HCT116 (cell line): Measurements from ENCODE around the gene FGF18. TPM values are rescaled to one million over a fixed set of nuclear protein-coding genes. Genes with fewer than 3 reads are reported as not detected.

Experiments
- ATAC-seq: fragments of 200-7000 bp; cut with Tn5 transposase; 2 replicates; pipeline ENCODE4 v1.9.1; 2020; ENCODE audit warnings: mild to moderate bottlenecking, moderate library complexity
- BruUV-seq: library from RNA; stranded (reverse); fragments of 400-500 nt; replicated peaks from 2 replicates; lab custom pipeline; 2021; lab: Mats Ljungman, UMichigan
- CTCF ChIA-PET: fragments of 300-600 bp; sonication (Branson Sonifier 250); formaldehyde crosslinking; loops from one replicate; lab custom pipeline; 2021; ENCODE audit warnings: antibody characterized with exemption; lab: Charles Lee
- POLR2A ChIA-PET: fragments of 300-600, 350-600 bp; sonication (Branson Sonifier 250); formaldehyde crosslinking; loops from one replicate; lab custom pipeline; 2021; ENCODE audit warnings: antibody characterized with exemption; lab: Charles Lee
- RAD21 ChIA-PET, 2 experiments: fragments of 300-600 bp; sonication (Branson Sonifier 250); formaldehyde crosslinking; loops; one replicate each; lab custom pipeline; 2023; ENCODE audit warnings: low total read pairs in 2 of 2; ENCODE audit not compliant: uncharacterized antibody in 2 of 2, unreplicated experiment in 2 of 2, low non-redundant PET in 1 of 2; lab: Charles Lee
- DNase-seq: peaks from one replicate; pipeline ENCODE4 v3.0.0-alpha.2; 2010; ENCODE audit warnings: low read depth, low spot score
- H2AFZ ChIP-seq: fragments of 200-600 bp; shearing (Covaris generic), sonication (generic); 2 replicates; pipeline ENCODE4 v1.6.1; 2017; ENCODE audit warnings: low read depth, mixed run types, mixed read lengths, antibody characterized with exemption, low read length; ENCODE audit not compliant: poor library complexity, severe bottlenecking
- H3K27ac ChIP-seq: 2 replicates; pipeline ENCODE4 v1.5.1; 2012; ENCODE audit warnings: low read depth, low read length
- H3K27me3 ChIP-seq: fragments of 200-600 bp; sonication (generic); 2 replicates; pipeline ENCODE4 v1.6.1; 2016; ENCODE audit warnings: mixed run types, low read length, mixed read lengths; ENCODE audit not compliant: insufficient read depth
- H3K36me3 ChIP-seq, 2 experiments: fragments of 200-500 bp in 1 of 2; fragments of 200-600 bp in 1 of 2; sonication (Bioruptor generic) in 1 of 2; sonication (generic) in 1 of 2; 2 replicates each; pipeline versions ENCODE4 v1.5.1 to v1.6.1; 2014 to 2016; ENCODE audit warnings: low read length in 2 of 2, inconsistent platforms in 1 of 2, mixed read lengths in 1 of 2, mixed run types in 1 of 2; ENCODE audit not compliant: insufficient read depth in 2 of 2, control insufficient read depth in 1 of 2
- H3K4me1 ChIP-seq, 2 experiments: fragments of 200-600 bp in 1 of 2; sonication (generic) in 1 of 2; 2 replicates each; pipeline versions ENCODE4 v1.5.1 to v1.6.1; 2012 to 2017; ENCODE audit warnings: low read length in 2 of 2, inconsistent platforms in 1 of 2, mild to moderate bottlenecking in 1 of 2, mixed read lengths in 1 of 2, mixed run types in 1 of 2, moderate library complexity in 1 of 2; ENCODE audit not compliant: insufficient read depth in 2 of 2, control insufficient read depth in 1 of 2
- H3K4me2 ChIP-seq: fragments of 200-600 bp; sonication (generic); 2 replicates; pipeline ENCODE4 v1.6.1; 2017; ENCODE audit warnings: mixed run types, low read length, mixed read lengths
- H3K4me3 ChIP-seq, 2 experiments: fragments of 200-600 bp in 1 of 2; sonication (generic) in 1 of 2; replicated peaks in 1 of 2; 2 replicates each; pipeline ENCODE4 v1.5.1; 2011 to 2016; ENCODE audit warnings: low read length in 2 of 2, control low read depth in 1 of 2, low read depth in 1 of 2, mild to moderate bottlenecking in 1 of 2, mixed read lengths in 1 of 2, mixed run types in 1 of 2
- H3K79me2 ChIP-seq: fragments of 200-600 bp; sonication (generic); 2 replicates; pipeline ENCODE4 v1.6.1; 2017; ENCODE audit warnings: mild to moderate bottlenecking, mixed run types, low read length, moderate library complexity, mixed read lengths; ENCODE audit not compliant: insufficient read depth
- H3K9ac ChIP-seq: fragments of 200-600 bp; sonication (generic); 2 replicates; pipeline ENCODE4 v1.6.1; 2016; ENCODE audit warnings: low read length, mixed read lengths
- H3K9me2 ChIP-seq: fragments of 200-600 bp; sonication (generic), shearing (Covaris generic); 2 replicates; pipeline ENCODE4 v1.6.1; 2017; ENCODE audit warnings: mixed run types, mild to moderate bottlenecking, moderate library complexity; ENCODE audit not compliant: insufficient read depth
- H3K9me3 ChIP-seq, 2 experiments: fragments of 200-500 bp in 1 of 2; fragments of 200-600 bp in 1 of 2; sonication (Bioruptor generic) in 1 of 2; sonication (generic) in 1 of 2; 2 replicates each; pipeline ENCODE4 v1.6.1; 2014 to 2017; ENCODE audit warnings: low read length in 2 of 2, mixed read lengths in 2 of 2, inconsistent platforms in 1 of 2, low read depth in 1 of 2, mild to moderate bottlenecking in 1 of 2, mixed run types in 1 of 2, moderate library complexity in 1 of 2; ENCODE audit not compliant: control insufficient read depth in 1 of 2, insufficient read depth in 1 of 2
- H4K20me1 ChIP-seq: fragments of 200-600 bp; sonication (generic), shearing (Covaris generic); 2 replicates; pipeline ENCODE4 v1.6.1; 2017; ENCODE audit warnings: mixed run types, mild to moderate bottlenecking, moderate library complexity; ENCODE audit not compliant: insufficient read depth
- ATF3 ChIP-seq: IDR thresholded peaks from 2 replicates; pipeline ENCODE4 v1.6.1; 2012
- CTCF ChIP-seq, 3 experiments: fragments of 200-600 bp in 1 of 3; sonication (generic) in 1 of 3; IDR thresholded peaks in 2 of 3; conservative IDR thresholded peaks in 1 of 3; 2 replicates each; pipeline ENCODE4 v1.5.1; 2012 to 2017; ENCODE audit warnings: low read depth in 2 of 3, low read length in 2 of 3, antibody characterized with exemption in 1 of 3, borderline replicate concordance in 1 of 3, control low read depth in 1 of 3, mild to moderate bottlenecking in 1 of 3, mixed read lengths in 1 of 3, mixed run types in 1 of 3, moderate library complexity in 1 of 3; ENCODE audit not compliant: insufficient read depth in 1 of 3
- EGR1 ChIP-seq: IDR thresholded peaks from 2 replicates; pipeline ENCODE4 v1.6.1; 2012; ENCODE audit warnings: low read depth
- ELF1 ChIP-seq: IDR thresholded peaks from 2 replicates; pipeline ENCODE4 v1.6.1; 2012; ENCODE audit warnings: low read depth, borderline replicate concordance
- FOSL1 ChIP-seq: IDR thresholded peaks from 2 replicates; pipeline ENCODE4 v1.6.1; 2012; ENCODE audit warnings: low read depth
- JUND ChIP-seq: IDR thresholded peaks from 2 replicates; pipeline ENCODE4 v1.6.1; 2012
- MAX ChIP-seq: IDR thresholded peaks from 2 replicates; pipeline ENCODE4 v1.6.1; 2012
- POLR2A ChIP-seq: IDR thresholded peaks from 2 replicates; pipeline ENCODE4 v1.7.0; 2011; ENCODE audit warnings: borderline replicate concordance; ENCODE audit not compliant: insufficient read depth, insufficient read length; ENCODE audit errors: extremely low read depth
- REST ChIP-seq: IDR thresholded peaks from 2 replicates; pipeline ENCODE4 v1.6.1; 2012; ENCODE audit warnings: low read depth
- SIN3A ChIP-seq: IDR thresholded peaks from 2 replicates; pipeline ENCODE4 v1.6.1; 2012; ENCODE audit warnings: low read depth
- TCF7L2 ChIP-seq: IDR thresholded peaks from 2 replicates; pipeline ENCODE4 v1.7.0; 2011; ENCODE audit warnings: borderline replicate concordance, inconsistent platforms; ENCODE audit not compliant: insufficient read depth, insufficient read length; ENCODE audit errors: extremely low read depth
- YY1 ChIP-seq: IDR thresholded peaks from 2 replicates; pipeline ENCODE4 v1.6.1; 2011; ENCODE audit warnings: low read length, low read depth, moderate library complexity, mild to moderate bottlenecking; ENCODE audit not compliant: insufficient replicate concordance; ENCODE audit errors: extremely low read depth
- ZBTB33 ChIP-seq: IDR thresholded peaks from 2 replicates; pipeline ENCODE4 v1.6.1; 2011; ENCODE audit warnings: mild to moderate bottlenecking, low read length, moderate library complexity; ENCODE audit not compliant: insufficient replicate concordance; ENCODE audit errors: extremely low read depth
- ZFX ChIP-seq: fragments of 450-650 bp; IDR thresholded peaks from 2 replicates; pipeline ENCODE4 v1.6.1; 2017
- ZNF274 ChIP-seq: fragments of 200-500 bp; sonication (Bioruptor generic); IDR thresholded peaks from 2 replicates; pipeline ENCODE4 v1.6.1; 2014; ENCODE audit warnings: mild to moderate bottlenecking, low read depth, low read length, inconsistent platforms
- intact Hi-C: fragments of 100-400 bp; cut with micrococcal nuclease; formaldehyde crosslinking; loops from 2 replicates; pipeline ENCODE4 v1.10.0; 2022
- total RNA-seq: library from RNA; stranded (reverse); gene quantifications from one replicate; pipeline ENCODE4 v1.2.1, GENCODE V29; 2021; ENCODE audit not compliant: unreplicated experiment

The FGF18 gene
- total RNA-seq, 1 experiment from 2014 or later, result 0.96 TPM

- H3K4me3 ChIP-seq, result no peak overlapping the region
- no peak overlapping the region for H3K4me2 ChIP-seq
- no peak for DNase-seq
- no peaks in the 10 kb centered on the region for H3K27me3 ChIP-seq
- H3K79me2 ChIP-seq, result 0 out of 2 replicates have a peak, but pooled peaks cover under 1% of the 10 kb centered on the region
- BruUV-seq, result no TSS peak
- intact Hi-C loops, result no loop called here
- TF ChIP-seq JUND, result no peak
- no peak for TF ChIP-seq MAX
- no peak for TF ChIP-seq REST
- TF ChIP-seq ZBTB33, result no peak
- TF ChIP-seq ATF3, result no peak
- no peak for TF ChIP-seq TCF7L2
- no peak for TF ChIP-seq YY1
- no peak for TF ChIP-seq POLR2A
- TF ChIP-seq ZFX, result no peak
- no peak for TF ChIP-seq ZNF274
- no peak for TF ChIP-seq CTCF (IDR thresholded peaks at IDR 0.05 in 2 of 3, conservative IDR thresholded peaks at IDR 0.05 in 1 of 3; ENCODE audit: borderline replicate concordance in 1 of 3, insufficient read depth in 1 of 3, low read depth in 2 of 3, low read length in 2 of 3)
- no peak for TF ChIP-seq FOSL1
- TF ChIP-seq SIN3A, result no peak
- no peak for TF ChIP-seq EGR1
- TF ChIP-seq ELF1, result no peak
- TF ChIP-seq, all 23 proteins: peak for 0
- H3K9me2 ChIP-seq, result no peaks in the 10 kb centered on the region
- CTCF ChIA-PET, result no interaction called here
- no peak overlapping the region for H2AFZ ChIP-seq
- H4K20me1 ChIP-seq, result peaks cover 13% of the 10 kb centered on the region; the same call in 1 of the 2 replicates
- no peak for ATAC-seq
- no peaks in the 10 kb centered on the region for H3K36me3 ChIP-seq
- peaks cover 9 to 38% of the 10 kb centered on the region in 2 experiments for H3K4me1 ChIP-seq
- RAD21 ChIA-PET, result no interaction called here
- no peak overlapping the region for H3K27ac ChIP-seq
- no peak overlapping the region for H3K9ac ChIP-seq
- POLR2A ChIA-PET, result interaction anchor here (1.3 kb wide), 1 partner anchor 27 kb away, joined by 3 read pairs; no protein-coding TSS in a partner anchor
- H3K9me3 ChIP-seq, result no peaks in the 10 kb centered on the region
Observed at GRCh38 chr5:171421331-171422262, 2.1 kb downstream of the FGF18 start.
